CD4-positive, alpha-beta memory T cell (primary cell): ENCODE data around the gene ADAM10. TPM values are rescaled to one million over a fixed set of nuclear protein-coding genes. Genes with fewer than 3 reads are reported as not detected.
"Not testable (repeated sequence)": the region's sequence is repeated elsewhere in the genome, so short reads cannot be mapped to it uniquely, and the experiment has no call there.

ENCODE experiments used
- CTCF ChIA-PET: fragments of 350-600 bp; sonication (Branson Sonifier 250); formaldehyde crosslinking; loops from one replicate; lab custom pipeline; 2021; ENCODE audit warnings: inconsistent platforms; ENCODE audit not compliant: partially characterized antibody; lab: Charles Lee
- POLR2A ChIA-PET: fragments of 350-600 bp; sonication (Branson Sonifier 250); formaldehyde crosslinking; loops from one replicate; lab custom pipeline; 2021; ENCODE audit not compliant: partially characterized antibody; lab: Charles Lee
- DNase-seq, 5 donors: peaks; one replicate each; pipeline versions ENCODE4 v3.0.0 to v3.0.0-alpha.2; 2020 to 2022; ENCODE audit warnings: mixed read lengths in 1 of 5
- H3K27ac ChIP-seq: one replicate; pipeline ENCODE4 v1.7.0; 2013; ENCODE audit warnings: low read depth, low read length
- H3K27me3 ChIP-seq: 2 replicates; pipeline ENCODE4 v1.7.0; 2013; ENCODE audit warnings: mild to moderate bottlenecking, low read length, moderate library complexity; ENCODE audit not compliant: insufficient read depth
- H3K36me3 ChIP-seq: 2 replicates; pipeline ENCODE4 v1.7.0; 2013; ENCODE audit warnings: mild to moderate bottlenecking, low read length, moderate library complexity; ENCODE audit not compliant: insufficient read depth
- H3K4me1 ChIP-seq: 2 replicates; pipeline ENCODE4 v1.7.0; 2013; ENCODE audit warnings: mild to moderate bottlenecking, low read length, moderate library complexity; ENCODE audit not compliant: insufficient read depth
- H3K4me3 ChIP-seq, 2 donors: one replicate each; pipeline ENCODE4 v1.7.0; 2013; ENCODE audit warnings: low read length in 2 of 2, mild to moderate bottlenecking in 1 of 2
- H3K9me3 ChIP-seq, 2 donors: one replicate each; pipeline ENCODE4 v1.7.0; 2013; ENCODE audit warnings: low read length in 2 of 2, control low read depth in 1 of 2; ENCODE audit not compliant: control insufficient read depth in 1 of 2
- H3K27ac Mint-ChIP-seq, 7 donors: one replicate each; pipeline ENCODE4 v1.8.0; 2020 to 2021; ENCODE audit warnings: mixed read lengths in 7 of 7, mild to moderate bottlenecking in 6 of 7, inconsistent platforms in 3 of 7, moderate library complexity in 3 of 7
- H3K27me3 Mint-ChIP-seq, 2 donors: one replicate each; pipeline ENCODE4 v1.8.0; 2020 to 2021; ENCODE audit warnings: mixed read lengths in 2 of 2
- H3K36me3 Mint-ChIP-seq, 2 donors: one replicate each; pipeline ENCODE4 v1.8.0; 2020 to 2021; ENCODE audit warnings: mixed read lengths in 2 of 2, inconsistent platforms in 1 of 2, mild to moderate bottlenecking in 1 of 2
- H3K4me1 Mint-ChIP-seq, 4 donors: one replicate each; pipeline ENCODE4 v1.8.0; 2020 to 2021; ENCODE audit warnings: mixed read lengths in 4 of 4, mild to moderate bottlenecking in 1 of 4
- H3K4me3 Mint-ChIP-seq, 8 donors: one replicate each; pipeline ENCODE4 v1.8.0; 2020 to 2021; ENCODE audit warnings: mixed read lengths in 8 of 8, mild to moderate bottlenecking in 7 of 8, moderate library complexity in 6 of 8, inconsistent platforms in 3 of 8
- H3K9me3 Mint-ChIP-seq, 8 donors: one replicate each; pipeline ENCODE4 v1.8.0; 2020 to 2021; ENCODE audit warnings: mixed read lengths in 8 of 8, mild to moderate bottlenecking in 5 of 8, inconsistent platforms in 3 of 8, moderate library complexity in 1 of 8
- intact Hi-C: fragments of 100-400 bp; cut with micrococcal nuclease; formaldehyde crosslinking; loops from one replicate; pipeline ENCODE4 v1.15.1; 2023
- polyA plus RNA-seq, 2 donors: library from polyadenylated mRNA; unstranded; fragments of 300-500 nt; fragmentation: Illumina TruSeq; gene quantifications; one replicate each; pipeline ENCODE4 v1.2.3, GENCODE V29; 2021
- total RNA-seq, 2 experiments: library from RNA; stranded (reverse); gene quantifications; one replicate each; pipeline ENCODE4 v1.2.3, GENCODE V29; 2021

Gene ADAM10
- total and polyA plus RNA-seq, 4 experiments from 2014 or later, result 129 to 258 (median 135) TPM

- H3K9me3 Mint-ChIP-seq, result peaks cover 0 to 3% (median 0%) of the 10 kb centered on the region in 8 donors
- Histone ChIP-seq H3K4me3 (no peak overlapping the region), H3K27me3 (no peaks in the 10 kb centered on the region), H3K4me1 (peaks cover 18% of the 10 kb centered on the region), H3K9me3 (no peaks in the 10 kb centered on the region), H3K27ac (peak overlapping the region; percentile 25), H3K36me3 (no peaks in the 10 kb centered on the region)
- H3K4me1 Mint-ChIP-seq, result peaks cover 16 to 29% (median 21%) of the 10 kb centered on the region in 4 donors
- peak overlapping the region in 7 of 8 donors; percentile 14 to 73 (median 60) for H3K4me3 Mint-ChIP-seq
- peak overlapping the region; percentile 51 to 88 (median 70) for H3K27ac Mint-ChIP-seq
- H3K27me3 Mint-ChIP-seq, result no peaks in the 10 kb centered on the region
- ChIA-PET CTCF (no interaction called here), POLR2A (no interaction called here)
- H3K36me3 Mint-ChIP-seq, result peaks cover 64 to 71% of the 10 kb centered on the region in 2 donors
- intact Hi-C loops, result no loop called here
- peak in 4 of 5 donors; percentile 6 to 43 (median 28) for DNase-seq
These were observed 141.3 kb downstream of the ADAM10 start for GRCh38 chr15:58608129-58608590.

- intact Hi-C loops, result no loop called here
- Mint-ChIP-seq H3K4me1 (peaks cover 18 to 22% (median 20%) of the 10 kb centered on the region in 4 donors), H3K36me3 (peaks cover 53 to 66% of the 10 kb centered on the region in 2 donors), H3K27ac (no peak overlapping the region), H3K27me3 (no peaks in the 10 kb centered on the region), H3K9me3 (no peaks in the 10 kb centered on the region), H3K4me3 (no peak overlapping the region)
- H3K27ac ChIP-seq, result no peak overlapping the region
- no peaks in the 10 kb centered on the region for H3K9me3 ChIP-seq
- H3K4me1 ChIP-seq, result peaks cover 18% of the 10 kb centered on the region
- no peak for DNase-seq
- ChIA-PET POLR2A (no interaction called here), CTCF (no interaction called here)
- no peak overlapping the region for H3K4me3 ChIP-seq
- no peaks in the 10 kb centered on the region for H3K27me3 ChIP-seq
- H3K36me3 ChIP-seq, result no peaks in the 10 kb centered on the region
These were observed 142.9 kb downstream of the ADAM10 start for GRCh38 chr15:58606577-58607080.

GRCh38 chr15:58605931-58606530, 143.5 kb downstream of the ADAM10 start:
- ChIA-PET POLR2A (no interaction called here), CTCF (no interaction called here)
- H3K27ac Mint-ChIP-seq, result peak overlapping the region in 2 of 7 donors; percentile 19 to 43
- Histone ChIP-seq H3K4me1 (peaks cover 18% of the 10 kb centered on the region), H3K27ac (no peak overlapping the region), H3K36me3 (no peaks in the 10 kb centered on the region), H3K4me3 (no peak overlapping the region), H3K27me3 (no peaks in the 10 kb centered on the region), H3K9me3 (no peaks in the 10 kb centered on the region)
- no peak overlapping the region for H3K4me3 Mint-ChIP-seq
- no peak for DNase-seq
- H3K9me3 Mint-ChIP-seq, result no peaks in the 10 kb centered on the region
- intact Hi-C loops, result no loop called here
- H3K4me1 Mint-ChIP-seq, result peaks cover 18 to 22% (median 20%) of the 10 kb centered on the region in 4 donors
- H3K27me3 Mint-ChIP-seq, result no peaks in the 10 kb centered on the region
- peaks cover 55 to 64% of the 10 kb centered on the region in 2 donors for H3K36me3 Mint-ChIP-seq

- Histone ChIP-seq H3K4me1 (peaks cover 18% of the 10 kb centered on the region), H3K27ac (no peak overlapping the region), H3K27me3 (no peaks in the 10 kb centered on the region), H3K4me3 (no peak overlapping the region), H3K36me3 (no peaks in the 10 kb centered on the region), H3K9me3 (no peaks in the 10 kb centered on the region)
- ChIA-PET CTCF (interaction anchor here (1.3 kb wide), 1 partner anchor 68 kb away, joined by 3 read pairs; no protein-coding TSS in a partner anchor), POLR2A (no interaction called here)
- H3K4me3 Mint-ChIP-seq, result no peak overlapping the region
- H3K27me3 Mint-ChIP-seq, result no peaks in the 10 kb centered on the region
- peaks cover 18 to 22% (median 20%) of the 10 kb centered on the region in 4 donors for H3K4me1 Mint-ChIP-seq
- H3K9me3 Mint-ChIP-seq, result no peaks in the 10 kb centered on the region
- intact Hi-C loops, result no loop called here
- DNase-seq, result no peak
- H3K36me3 Mint-ChIP-seq, result peaks cover 42 to 51% of the 10 kb centered on the region in 2 donors
- H3K27ac Mint-ChIP-seq, result no peak overlapping the region
These were observed 145.0 kb downstream of the ADAM10 start for GRCh38 chr15:58604455-58604923.

- H3K4me3 Mint-ChIP-seq, intact Hi-C loops, H3K36me3 ChIP-seq, H3K27ac ChIP-seq, H3K27me3 ChIP-seq, H3K9me3 ChIP-seq, DNase-seq, H3K27me3 Mint-ChIP-seq, POLR2A ChIA-PET, H3K4me3 ChIP-seq, H3K9me3 Mint-ChIP-seq: not testable (repeated sequence)
- Mint-ChIP-seq H3K4me1 (peaks cover 15 to 18% (median 17%) of the 10 kb centered on the region in 4 donors), H3K36me3 (peaks cover 39 to 53% of the 10 kb centered on the region in 2 donors), H3K27ac (peak overlapping the region in 1 of 7 donors; percentile 43)
- CTCF ChIA-PET, result interaction anchor here (0.7 to 1.3 kb wide), 2 partner anchors 69 to 285 kb away, joined by 3 to 4 read pairs; no protein-coding TSS in a partner anchor
- peaks cover 15% of the 10 kb centered on the region for H3K4me1 ChIP-seq
These were observed 145.6 kb downstream of the ADAM10 start for GRCh38 chr15:58603927-58604326.

GRCh38 chr15:58602823-58603222, 146.7 kb downstream of the ADAM10 start:
- Histone ChIP-seq H3K27ac (no peak overlapping the region), H3K4me3 (no peak overlapping the region), H3K27me3 (no peaks in the 10 kb centered on the region), H3K9me3 (no peaks in the 10 kb centered on the region), H3K4me1 (peaks cover 4% of the 10 kb centered on the region), H3K36me3 (no peaks in the 10 kb centered on the region)
- H3K27me3 Mint-ChIP-seq, result no peaks in the 10 kb centered on the region
- no peak overlapping the region for H3K4me3 Mint-ChIP-seq
- H3K36me3 Mint-ChIP-seq, result peaks cover 38 to 53% of the 10 kb centered on the region in 2 donors
- POLR2A ChIA-PET, result no interaction called here
- no peaks in the 10 kb centered on the region for H3K9me3 Mint-ChIP-seq
- intact Hi-C loops, result no loop called here
- H3K27ac Mint-ChIP-seq, result no peak overlapping the region
- CTCF ChIA-PET, result interaction anchor here (0.7 kb wide), 1 partner anchor 129 kb away, joined by 3 read pairs; no protein-coding TSS in a partner anchor
- DNase-seq, result no peak
- H3K4me1 Mint-ChIP-seq, result peaks cover 6 to 13% (median 10%) of the 10 kb centered on the region in 4 donors

- H3K9me3 ChIP-seq, result no peaks in the 10 kb centered on the region
- Mint-ChIP-seq H3K9me3 (no peaks in the 10 kb centered on the region), H3K27ac (peak overlapping the region in 2 of 7 donors; percentile 16 to 24), H3K36me3 (peaks cover 49 to 51% of the 10 kb centered on the region in 2 donors), H3K4me3 (no peak overlapping the region), H3K4me1 (peaks cover 3 to 7% (median 5%) of the 10 kb centered on the region in 4 donors), H3K27me3 (no peaks in the 10 kb centered on the region)
- no peaks in the 10 kb centered on the region for H3K27me3 ChIP-seq
- no peaks in the 10 kb centered on the region for H3K4me1 ChIP-seq
- ChIA-PET POLR2A (no interaction called here), CTCF (interaction anchor here (1.3 kb wide), 1 partner anchor 172 kb away, joined by 4 read pairs; the partner anchor contains the start of gene MINDY2)
- H3K27ac ChIP-seq, result no peak overlapping the region
- intact Hi-C loops, result no loop called here
- DNase-seq, result no peak
- H3K36me3 ChIP-seq, result peaks cover 10% of the 10 kb centered on the region
- H3K4me3 ChIP-seq, result no peak overlapping the region
These were observed 150.7 kb downstream of the ADAM10 start for GRCh38 chr15:58598829-58599210.
